ENCODE data around the gene LPAR1. TPM values are rescaled to one million over a fixed set of nuclear protein-coding genes. Genes with fewer than 3 reads are reported as not detected.
"Not testable (repeated sequence)": the region's sequence is repeated elsewhere in the genome, so short reads cannot be mapped to it uniquely, and the experiment has no call there.

The LPAR1 gene
- total RNA-seq, 1 experiment from 2014 or later = not detected

DNA sequence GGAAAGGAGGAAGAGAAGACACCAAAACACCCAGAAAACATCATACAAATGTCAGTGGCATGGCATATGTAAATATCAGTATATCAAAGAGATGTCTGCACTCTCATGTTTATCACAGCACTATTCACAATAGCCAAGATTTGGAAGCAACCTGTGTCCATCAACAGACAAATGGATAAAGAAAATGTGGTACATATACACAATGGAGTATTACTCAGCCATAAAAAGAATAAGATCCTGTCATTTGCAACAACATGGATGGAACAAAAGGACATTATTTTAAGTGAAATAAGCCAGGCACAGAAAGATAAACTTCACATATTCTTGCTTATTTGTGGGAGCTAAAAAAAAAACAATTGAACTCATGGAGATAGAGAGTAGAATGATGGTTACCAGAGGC lies 213.1 kb downstream of the LPAR1 start:
- DNase-seq (ENCODE audit: low spot score) = not testable (repeated sequence)

Small RNAs within 50 kb of the gene (small RNA-seq; reads per million reads assigned to genes)
- gene RF00019 (not detected), gene RNU6-432P (not detected)

Data from HT-29 (cell line).